Stimulated activated CD8-positive, alpha-beta memory T cell treated with anti-CD3 and anti-CD28 coated beads, Interleukin-4, amount 100 ng/mL, for 24 hours (primary cell): ENCODE data around the gene UQCC5.

Source experiments
- DNase-seq: peaks from one replicate; pipeline ENCODE4 v3.0.0-alpha.2; 2020; ENCODE audit warnings: low read depth

The UQCC5 gene

DNA sequence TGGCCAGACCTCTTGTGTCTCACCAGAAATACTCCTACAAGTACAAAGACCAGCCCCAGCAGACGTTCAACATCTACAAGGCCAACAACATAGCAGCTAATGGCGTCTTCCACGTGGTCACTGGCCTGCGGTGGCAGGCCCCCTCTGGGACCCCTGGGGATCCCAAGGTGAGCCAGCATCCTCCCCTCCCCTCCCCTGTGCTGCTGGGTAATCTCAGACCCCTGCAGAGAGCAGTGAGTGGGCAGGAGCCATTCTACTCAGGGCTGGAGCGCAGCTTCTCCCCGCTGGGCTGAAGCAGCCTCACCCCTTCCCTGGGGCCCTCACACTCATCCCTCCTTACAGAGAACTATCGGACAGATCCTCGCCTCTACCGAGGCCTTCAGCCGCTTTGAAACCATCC, 31.4 kb upstream of the UQCC5 start:
- no peak for DNase-seq

DNA sequence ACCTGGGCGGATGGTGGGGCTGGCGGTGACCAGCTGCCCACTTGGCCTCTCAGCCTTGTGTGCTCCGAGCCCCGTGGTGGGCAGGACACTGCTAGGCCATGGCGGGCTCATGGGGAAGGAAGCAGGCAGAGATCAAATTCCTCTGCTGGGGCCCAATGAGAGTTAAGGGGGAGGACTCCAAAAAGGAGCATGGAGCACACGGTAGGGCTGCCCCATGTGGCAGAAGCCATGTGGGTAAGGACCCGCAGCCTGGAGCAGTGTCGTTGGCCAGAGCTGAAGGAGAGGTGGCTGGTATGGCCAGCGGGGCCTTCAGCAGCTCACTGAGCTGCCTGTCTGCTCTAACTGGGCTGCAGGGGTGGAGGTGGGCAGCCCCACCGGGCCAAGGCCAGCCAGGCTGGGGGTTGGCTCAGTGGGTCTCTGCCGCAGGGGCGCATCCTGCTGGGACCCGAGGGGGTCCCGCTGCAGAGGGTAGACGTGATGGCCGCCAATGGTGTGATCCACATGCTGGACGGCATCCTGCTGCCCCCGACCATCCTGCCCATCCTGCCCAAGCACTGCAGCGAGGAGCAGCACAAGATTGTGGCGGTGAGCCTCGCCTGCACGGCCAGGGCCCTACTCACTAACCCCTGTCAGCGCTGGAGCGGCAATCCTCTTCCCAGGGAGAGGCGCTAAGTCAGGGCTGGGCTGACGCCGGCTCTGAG, 30.0 kb upstream of the UQCC5 start:
- no peak for DNase-seq

DNA sequence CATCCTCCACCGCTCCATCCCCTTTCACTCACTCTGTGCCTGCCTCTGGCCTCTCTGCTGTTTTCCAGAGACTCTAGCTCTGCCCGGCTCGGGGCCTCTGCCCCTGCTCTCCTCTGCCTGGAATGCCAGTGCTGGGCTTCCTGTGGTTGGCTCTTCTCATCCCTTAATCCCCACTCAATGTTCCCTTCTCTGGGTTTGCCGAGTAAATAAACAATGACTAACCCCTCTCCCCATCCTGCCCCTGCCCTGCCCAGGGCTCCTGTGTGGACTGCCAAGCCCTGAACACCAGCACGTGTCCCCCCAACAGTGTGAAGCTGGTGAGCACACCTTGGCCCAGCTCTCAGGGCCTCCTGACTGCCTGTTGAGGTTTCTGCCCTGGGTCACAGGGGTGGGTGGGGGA, 29.0 kb upstream of the UQCC5 start:
- no peak for DNase-seq

GRCh38 chr3:52509753-52510328, 26.6 kb upstream of the UQCC5 start:
- DNase-seq: no peak

DNA sequence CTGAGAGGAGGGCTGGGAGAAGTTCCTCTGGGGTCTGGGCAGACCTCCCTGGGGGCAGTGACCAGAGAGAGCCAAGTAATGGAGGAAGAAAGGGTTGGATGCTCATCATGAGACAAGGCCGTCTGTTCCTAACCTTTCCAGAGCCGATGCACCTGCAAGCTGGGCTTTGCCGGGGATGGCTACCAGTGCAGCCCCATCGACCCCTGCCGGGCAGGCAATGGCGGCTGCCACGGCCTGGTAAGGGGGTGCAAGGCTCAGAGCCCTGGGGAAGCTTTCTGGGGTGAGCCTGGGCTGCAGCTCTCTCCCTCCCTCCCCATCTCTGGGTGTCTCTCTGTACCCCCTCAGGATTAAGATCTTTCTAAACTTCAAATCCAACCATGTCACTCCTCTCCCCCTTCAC, 24.9 kb upstream of the UQCC5 start:
- DNase-seq: no peak

- no peak for DNase-seq
These were observed 24.3 kb upstream of the UQCC5 start for GRCh38 chr3:52512105-52512504.

GRCh38 chr3:52512727-52513126, 23.7 kb upstream of the UQCC5 start:
- no peak for DNase-seq

DNA sequence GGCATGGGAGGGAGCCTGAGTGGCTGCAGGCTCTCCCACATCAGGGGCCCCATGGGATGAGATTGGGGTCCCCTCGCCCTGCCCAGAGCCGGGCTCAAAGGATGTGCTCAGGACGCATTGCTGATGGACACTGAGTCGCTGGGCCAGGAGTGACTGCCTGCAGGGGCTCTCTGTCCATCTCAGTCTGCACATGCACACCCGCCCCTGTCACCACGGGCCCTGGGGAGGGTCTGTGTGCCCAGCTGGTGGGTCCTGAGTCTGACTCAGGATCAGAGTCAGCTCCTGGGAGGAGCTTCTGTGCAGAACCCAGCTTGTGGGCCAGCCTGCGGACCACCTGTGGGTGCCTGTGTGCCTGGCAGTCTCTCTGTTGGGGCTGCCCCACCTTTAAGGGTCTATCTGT, 23.1 kb upstream of the UQCC5 start:
- no peak for DNase-seq

- no peak for DNase-seq
These were observed 21.8 kb upstream of the UQCC5 start for GRCh38 chr3:52514576-52514975.

GRCh38 chr3:52515192-52515591, 21.2 kb upstream of the UQCC5 start:
- no peak for DNase-seq

DNA sequence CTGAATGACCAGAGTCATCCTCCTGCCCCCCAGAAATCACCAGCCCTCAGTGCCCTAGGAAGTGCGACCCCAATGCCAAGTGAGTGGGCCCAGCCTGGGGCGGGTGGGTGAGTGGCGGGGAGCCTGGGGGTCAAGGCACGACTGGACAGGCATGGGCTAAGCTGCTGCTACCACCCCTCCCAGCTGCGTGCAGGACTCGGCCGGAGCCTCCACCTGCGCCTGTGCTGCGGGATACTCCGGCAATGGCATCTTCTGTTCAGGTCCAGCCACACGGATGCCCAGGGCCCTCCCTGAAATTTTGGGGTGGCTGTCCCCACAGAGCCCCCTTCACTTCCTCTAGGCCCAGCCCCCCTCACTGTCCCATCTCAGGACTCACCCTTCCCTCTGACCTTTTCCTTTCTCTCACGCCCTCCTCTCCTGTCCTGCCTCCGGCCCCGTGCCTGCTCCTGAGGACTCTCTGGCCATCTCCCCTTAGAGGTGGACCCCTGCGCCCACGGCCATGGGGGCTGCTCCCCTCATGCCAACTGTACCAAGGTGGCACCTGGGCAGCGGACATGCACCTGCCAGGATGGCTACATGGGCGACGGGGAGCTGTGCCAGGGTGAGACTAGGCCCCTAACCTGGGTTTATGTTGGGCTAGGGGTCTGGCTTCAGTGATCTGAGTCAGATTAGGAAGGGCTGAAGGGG, 19.8 kb upstream of the UQCC5 start:
- DNase-seq: no peak

- DNase-seq: no peak
These were observed 18.3 kb upstream of the UQCC5 start for GRCh38 chr3:52517796-52518722.

DNA sequence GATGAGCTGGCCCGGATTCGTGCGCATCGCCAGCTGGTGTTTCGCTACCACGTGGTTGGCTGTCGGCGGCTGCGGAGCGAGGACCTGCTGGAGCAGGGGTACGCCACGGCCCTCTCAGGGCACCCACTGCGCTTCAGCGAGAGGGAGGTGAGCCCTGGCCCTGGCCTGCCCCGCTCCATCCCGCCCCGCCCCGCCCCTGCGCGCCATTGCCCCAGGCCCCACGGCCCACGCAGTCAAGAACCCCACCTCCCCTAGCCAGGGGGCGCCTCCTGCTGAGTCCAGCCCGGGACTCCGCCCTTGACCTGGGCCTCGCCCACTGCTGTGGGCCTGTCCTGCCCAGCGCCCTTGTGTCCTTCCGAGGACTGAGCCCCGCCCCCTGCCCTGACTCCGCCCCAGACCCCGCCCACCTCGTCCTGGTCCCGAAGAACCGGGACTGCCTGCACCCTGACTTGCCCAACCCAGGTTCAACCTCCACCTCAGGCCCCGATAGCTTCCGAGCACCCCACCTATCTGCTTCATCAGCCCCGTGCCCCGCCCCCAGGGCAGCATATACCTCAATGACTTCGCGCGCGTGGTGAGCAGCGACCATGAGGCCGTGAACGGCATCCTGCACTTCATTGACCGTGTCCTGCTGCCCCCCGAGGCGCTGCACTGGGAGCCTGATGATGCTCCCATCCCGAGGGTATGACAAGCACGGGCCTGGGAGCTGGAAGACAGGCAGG, 17.5 kb upstream of the UQCC5 start:
- DNase-seq: no peak

DNA sequence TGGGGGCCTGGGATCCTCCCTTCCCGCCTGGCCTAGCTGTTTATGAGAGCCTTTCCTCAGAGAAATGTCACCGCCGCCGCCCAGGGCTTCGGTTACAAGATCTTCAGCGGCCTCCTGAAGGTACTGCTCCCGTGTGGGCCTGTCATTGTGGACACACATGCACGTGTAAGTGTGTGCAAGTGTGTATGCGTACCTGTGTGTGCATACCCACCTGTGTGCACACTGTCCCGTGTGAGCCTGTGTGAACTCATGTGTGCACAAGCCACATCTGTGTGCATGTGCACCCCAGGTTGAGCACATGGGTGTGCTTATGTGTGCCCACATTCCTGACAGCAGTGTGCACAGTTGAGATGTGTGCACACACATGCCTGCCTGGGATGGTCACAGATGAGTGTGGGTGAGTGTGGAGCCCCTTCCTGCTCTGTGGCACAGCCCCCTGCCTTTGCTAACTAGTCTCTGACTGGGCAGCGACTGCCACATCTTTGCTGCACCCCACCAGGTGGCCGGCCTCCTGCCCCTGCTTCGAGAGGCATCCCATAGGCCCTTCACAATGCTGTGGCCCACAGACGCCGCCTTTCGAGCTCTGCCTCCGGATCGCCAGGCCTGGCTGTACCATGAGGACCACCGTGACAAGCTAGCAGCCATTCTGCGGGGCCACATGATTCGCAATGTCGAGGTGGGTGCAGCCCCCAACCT, 16.8 kb upstream of the UQCC5 start:
- no peak for DNase-seq

GRCh38 chr3:52520141-52520667, 16.2 kb upstream of the UQCC5 start:
- no peak for DNase-seq

DNA sequence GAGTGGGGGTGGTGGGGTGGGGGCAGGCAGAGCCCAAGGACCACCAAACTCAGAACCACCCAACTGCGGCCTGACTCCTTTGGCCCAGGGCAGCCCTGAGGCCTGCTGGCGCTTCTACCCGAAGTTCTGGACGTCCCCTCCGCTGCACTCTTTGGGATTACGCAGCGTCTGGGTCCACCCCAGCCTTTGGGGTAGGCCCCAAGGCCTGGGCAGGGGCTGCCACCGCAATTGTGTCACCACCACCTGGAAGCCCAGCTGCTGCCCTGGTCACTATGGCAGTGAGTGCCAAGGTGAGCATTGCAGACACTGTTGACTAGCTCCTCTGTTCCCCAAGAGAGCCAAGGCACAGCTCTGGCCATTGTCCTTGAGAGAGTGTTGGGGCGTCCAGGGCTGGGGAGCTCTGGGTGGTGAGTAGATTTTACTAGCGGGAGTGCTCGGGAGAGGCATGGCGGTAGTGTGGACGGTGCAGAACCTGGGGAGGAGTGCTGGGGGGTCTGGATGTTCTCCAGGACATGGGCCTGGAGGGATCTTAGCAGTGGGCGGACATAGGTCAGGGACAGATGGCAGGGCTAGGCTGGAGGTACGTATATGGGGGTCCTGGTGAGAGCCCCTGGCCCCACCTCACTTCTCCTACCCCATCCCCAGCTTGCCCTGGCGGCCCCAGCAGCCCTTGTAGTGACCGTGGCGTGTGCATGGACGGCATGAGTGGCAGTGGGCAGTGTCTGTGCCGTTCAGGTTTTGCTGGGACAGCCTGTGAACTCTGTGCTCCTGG, 15.5 kb upstream of the UQCC5 start:
- no peak for DNase-seq

DNA sequence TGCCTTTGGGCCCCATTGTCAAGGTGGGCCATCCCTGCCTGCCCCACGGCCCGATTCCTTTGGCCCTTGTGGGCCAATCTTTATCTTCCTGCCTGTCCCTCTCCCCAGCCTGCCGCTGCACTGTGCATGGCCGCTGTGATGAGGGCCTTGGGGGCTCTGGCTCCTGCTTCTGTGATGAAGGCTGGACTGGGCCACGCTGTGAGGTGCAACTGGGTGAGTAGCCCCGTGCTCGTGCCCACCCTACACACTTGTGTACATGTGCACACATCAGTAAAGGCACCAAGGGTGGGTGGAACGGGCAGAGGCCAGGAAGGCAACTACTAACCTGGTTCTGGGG, 14.9 kb upstream of the UQCC5 start:
- no peak for DNase-seq

DNA sequence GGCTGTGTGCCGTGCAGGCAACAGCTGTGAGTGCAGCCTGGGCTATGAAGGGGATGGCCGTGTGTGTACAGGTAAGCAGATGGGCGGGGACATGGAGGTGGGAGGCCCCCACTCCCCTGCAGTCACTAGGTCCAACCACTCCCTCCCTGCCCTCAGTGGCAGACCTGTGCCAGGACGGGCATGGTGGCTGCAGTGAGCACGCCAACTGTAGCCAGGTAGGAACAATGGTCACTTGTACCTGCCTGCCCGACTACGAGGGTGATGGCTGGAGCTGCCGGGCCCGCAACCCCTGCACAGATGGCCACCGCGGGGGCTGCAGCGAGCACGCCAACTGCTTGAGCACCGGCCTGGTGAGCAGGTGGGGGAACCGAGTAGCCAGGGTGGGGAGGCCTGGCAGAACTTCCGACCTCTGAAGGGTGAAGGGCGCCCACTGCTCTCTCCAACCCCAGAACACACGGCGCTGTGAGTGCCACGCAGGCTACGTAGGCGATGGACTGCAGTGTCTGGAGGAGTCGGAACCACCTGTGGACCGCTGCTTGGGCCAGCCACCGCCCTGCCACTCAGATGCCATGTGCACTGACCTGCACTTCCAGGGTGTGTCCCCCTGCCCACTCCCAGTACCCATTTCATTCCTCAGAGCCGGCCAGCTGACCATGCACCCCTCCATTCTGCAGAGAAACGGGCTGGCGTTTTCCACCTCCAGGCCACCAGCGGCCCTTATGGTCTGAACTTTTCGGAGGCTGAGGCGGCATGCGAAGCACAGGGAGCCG, 14.3 kb upstream of the UQCC5 start:
- no peak for DNase-seq

DNA sequence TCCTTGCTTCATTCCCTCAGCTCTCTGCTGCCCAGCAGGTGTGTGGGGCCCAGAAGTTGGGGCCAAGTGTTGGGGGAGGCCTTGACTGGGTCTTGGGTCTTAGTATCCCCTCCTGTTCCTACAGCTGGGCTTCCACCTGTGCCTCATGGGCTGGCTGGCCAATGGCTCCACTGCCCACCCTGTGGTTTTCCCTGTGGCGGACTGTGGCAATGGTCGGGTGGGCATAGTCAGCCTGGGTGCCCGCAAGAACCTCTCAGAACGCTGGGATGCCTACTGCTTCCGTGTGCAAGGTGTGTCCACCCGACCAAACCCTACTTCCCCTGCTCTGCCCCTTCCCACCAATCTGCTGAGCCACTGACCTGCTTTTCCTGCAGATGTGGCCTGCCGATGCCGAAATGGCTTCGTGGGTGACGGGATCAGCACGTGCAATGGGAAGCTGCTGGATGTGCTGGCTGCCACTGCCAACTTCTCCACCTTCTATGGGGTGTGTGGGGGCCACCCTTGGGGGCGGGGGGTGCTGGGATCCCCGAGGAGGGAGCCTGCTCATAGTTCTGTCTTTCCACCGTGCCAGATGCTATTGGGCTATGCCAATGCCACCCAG, 13.7 kb upstream of the UQCC5 start:
- DNase-seq: no peak
